Gastroesophageal sphincter (tissue), 4 donors: ENCODE results near the gene FTMT. TPM values are rescaled to one million over a fixed set of nuclear protein-coding genes. Genes with fewer than 3 reads are reported as not detected.

ENCODE experiments used
- ATAC-seq: fragments of 150-250 bp; one replicate; pipeline ENCODE4 v1.9.1; 2016; ENCODE audit warnings: mild to moderate bottlenecking, moderate library complexity
- H3K27ac ChIP-seq, 4 donors: fragments of 200-600 bp; sonication (generic) in 3 of 4; 1 replicate in 3 of 4; 2 replicates in 1 of 4; pipeline ENCODE4 v1.5.1; 2016 to 2019
- H3K27me3 ChIP-seq: fragments of 200-600 bp; sonication (generic); one replicate; pipeline ENCODE4 v1.5.1; 2019
- H3K36me3 ChIP-seq, 2 donors: fragments of 200-600 bp; sonication (generic); one replicate each; pipeline ENCODE4 v1.5.1; 2019; ENCODE audit warnings: control low read depth in 1 of 2
- H3K4me1 ChIP-seq, 3 donors: fragments of 200-600 bp; sonication (generic); 1 replicate in 2 of 3; 2 replicates in 1 of 3; pipeline ENCODE4 v1.5.1; 2016 to 2019; ENCODE audit warnings: control low read depth in 2 of 3
- H3K4me3 ChIP-seq, 2 donors: fragments of 200-600 bp; sonication (generic); one replicate each; pipeline ENCODE4 v1.5.1; 2019; ENCODE audit warnings: mild to moderate bottlenecking in 1 of 2, moderate library complexity in 1 of 2
- H3K9me3 ChIP-seq, 3 donors: fragments of 200-600 bp; sonication (generic); one replicate each; pipeline ENCODE4 v1.5.1; 2017 to 2019; ENCODE audit warnings: control low read depth in 2 of 3
- CTCF ChIP-seq, 4 experiments: fragments of 200-600 bp in 2 of 4; fragments of 450-650 bp in 2 of 4; sonication (generic) in 1 of 4; IDR thresholded peaks; one replicate each; pipeline ENCODE4 v1.5.1; 2017 to 2019; ENCODE audit warnings: antibody characterized with exemption in 4 of 4, mild to moderate bottlenecking in 2 of 4, moderate library complexity in 2 of 4
- EP300 ChIP-seq: sonication (generic); formaldehyde crosslinking; IDR thresholded peaks from one replicate; pipeline ENCODE4 v1.6.1; 2017; ENCODE audit warnings: antibody characterized with exemption, mild to moderate bottlenecking
- POLR2A ChIP-seq, 2 donors: fragments of 450-650 bp; IDR thresholded peaks; one replicate each; pipeline ENCODE4 v1.6.1; 2017; ENCODE audit warnings: antibody characterized with exemption in 2 of 2, mild to moderate bottlenecking in 2 of 2, moderate library complexity in 1 of 2
- POLR2AphosphoS5 ChIP-seq: sonication (generic); formaldehyde crosslinking; IDR thresholded peaks from one replicate; pipeline ENCODE4 v1.6.1; 2017; ENCODE audit warnings: antibody characterized with exemption
- WGBS, 2 donors: methylation state at CpG; one replicate each; pipeline ENCODE4 v1.1.5; 2018; ENCODE audit warnings: low coverage in 1 of 2; 5-methylcytosine and 5-hydroxymethylcytosine counted together
- total RNA-seq, 4 donors: library from RNA; depleted of rRNA; stranded (reverse); fragments of >200 nt; gene quantifications; one replicate each; pipeline ENCODE4 v1.1.0, GENCODE V29; 2016

The FTMT gene
- total RNA-seq, 4 donors from 2014 or later = not detected

GRCh38 chr5:121885630-121886029 lies 33.9 kb downstream of the FTMT start:
- H3K4me3 ChIP-seq = no peak overlapping the region
- H3K4me1 ChIP-seq = no peaks in the 10 kb centered on the region
- no peak for TF ChIP-seq EP300
- TF ChIP-seq POLR2AphosphoS5 = no peak
- no peak for TF ChIP-seq POLR2A (IDR thresholded peaks at IDR 0.05)
- TF ChIP-seq CTCF (IDR thresholded peaks at IDR 0.05) = no peak
- no peaks in the 10 kb centered on the region for H3K36me3 ChIP-seq
- no peaks in the 10 kb centered on the region for H3K27me3 ChIP-seq
- no peaks in the 10 kb centered on the region for H3K9me3 ChIP-seq
- no peak overlapping the region for H3K27ac ChIP-seq
- no peak for ATAC-seq
- WGBS, 2 donors = 85 to 90% methylated on average over 1 to 2 of the region's 2 CpGs

- Histone ChIP-seq H3K4me3 (no peak overlapping the region), H3K36me3 (no peaks in the 10 kb centered on the region), H3K4me1 (no peaks in the 10 kb centered on the region), H3K27me3 (no peaks in the 10 kb centered on the region), H3K9me3 (no peaks in the 10 kb centered on the region), H3K27ac (no peak overlapping the region)
- ATAC-seq = no peak
- no peak for TF ChIP-seq EP300
- no peak for TF ChIP-seq POLR2AphosphoS5
- no peak for TF ChIP-seq POLR2A (IDR thresholded peaks at IDR 0.05)
- TF ChIP-seq CTCF (IDR thresholded peaks at IDR 0.05) = no peak
These were observed 36.0 kb downstream of the FTMT start for GRCh38 chr5:121887727-121888126.

- H3K36me3 ChIP-seq = no peaks in the 10 kb centered on the region
- H3K27ac ChIP-seq = no peak overlapping the region
- ATAC-seq = no peak
- no peaks in the 10 kb centered on the region for H3K27me3 ChIP-seq
- H3K4me1 ChIP-seq = no peaks in the 10 kb centered on the region
- H3K4me3 ChIP-seq = no peak overlapping the region
- 78 to 92% methylated on average over 4 to 7 of the region's 11 CpGs for WGBS, 2 donors
- TF ChIP-seq POLR2A (IDR thresholded peaks at IDR 0.05) = no peak
- TF ChIP-seq CTCF (IDR thresholded peaks at IDR 0.05) = no peak
- no peak for TF ChIP-seq EP300
- TF ChIP-seq POLR2AphosphoS5 = no peak
- peaks cover 0 to 8% (median 0%) of the 10 kb centered on the region in 3 donors for H3K9me3 ChIP-seq
These were observed 38.7 kb downstream of the FTMT start for GRCh38 chr5:121890297-121890858.

GRCh38 chr5:121897341-121897740 lies 45.7 kb downstream of the FTMT start:
- TF ChIP-seq CTCF (IDR thresholded peaks at IDR 0.05) (no peak), POLR2AphosphoS5 (no peak), EP300 (no peak), POLR2A (IDR thresholded peaks at IDR 0.05) (no peak)
- Histone ChIP-seq H3K27ac (no peak overlapping the region), H3K4me1 (no peaks in the 10 kb centered on the region), H3K27me3 (no peaks in the 10 kb centered on the region), H3K9me3 (peaks cover 0 to 8% (median 0%) of the 10 kb centered on the region in 3 donors), H3K4me3 (no peak overlapping the region), H3K36me3 (no peaks in the 10 kb centered on the region)
- 75 to 83% methylated on average over 4 to 5 of the region's 5 CpGs for WGBS, 2 donors
- no peak for ATAC-seq

- Histone ChIP-seq H3K9me3 (peaks cover 0 to 4% (median 0%) of the 10 kb centered on the region in 3 donors), H3K27me3 (no peaks in the 10 kb centered on the region), H3K36me3 (no peaks in the 10 kb centered on the region), H3K27ac (no peak overlapping the region), H3K4me1 (no peaks in the 10 kb centered on the region), H3K4me3 (no peak overlapping the region)
- ATAC-seq = no peak
- TF ChIP-seq POLR2AphosphoS5 = no peak
- no peak for TF ChIP-seq POLR2A (IDR thresholded peaks at IDR 0.05)
- no peak for TF ChIP-seq EP300
- no peak for TF ChIP-seq CTCF (IDR thresholded peaks at IDR 0.05)
These were observed 47.7 kb downstream of the FTMT start for GRCh38 chr5:121899346-121899745.

Other genes starting within 250 kb of the FTMT start
- gene SRFBP1, start 110.1 kb downstream of the FTMT start, total RNA-seq = 10 to 100 TPM; 13.1 to 19.8 (median 17.0) TPM
- 10 to 100 TPM in 2 of 4 donors, 1 to 10 TPM in 2; 2.8 to 17.4 (median 11.9) TPM for gene LOX, start 226.4 kb downstream of the FTMT start, total RNA-seq